ENCODE data around the gene TMEM178A. TPM values are rescaled to one million over a fixed set of nuclear protein-coding genes. Genes with fewer than 3 reads are reported as not detected.

The TMEM178A gene
- total and polyA plus RNA-seq, 2 of the 4 experiments (the other 2 are of a cell fraction) = 0.18 to 1.8 TPM

- Histone ChIP-seq H3K79me1 (ENCODE audit: low read depth in 1 of 2, low read length in 2 of 2) (no peaks in the 10 kb centered on the region), H4K20me1 (ENCODE audit: insufficient read depth, low read length) (no peaks in the 10 kb centered on the region), H3K9me3 (ENCODE audit: control insufficient read depth, insufficient read depth, low read length) (peaks cover 8% of the 10 kb centered on the region), H3K9ac (ENCODE audit: low read depth, low read length) (no peak overlapping the region), H2BK120ac (ENCODE audit: low read depth, low read length) (no peak overlapping the region), H4K8ac (ENCODE audit: low read depth in 2 of 2, low read length in 2 of 2) (no peak overlapping the region), H2AK5ac (ENCODE audit: low read depth, low read length) (no peak overlapping the region), H3K4me2 (ENCODE audit: low read depth, low read length) (no peak overlapping the region), H2AK9ac (replicated peaks; ENCODE audit: low read depth, low read length, poor library complexity) (no peak overlapping the region), H3K9me1 (ENCODE audit: insufficient read depth, low read length) (peaks cover 9% of the 10 kb centered on the region), H2BK5ac (ENCODE audit: low read depth, low read length, poor library complexity, severe bottlenecking) (no peak overlapping the region), H3K23ac (ENCODE audit: low read depth, low read length) (no peak overlapping the region), H3K36me3 (ENCODE audit: control insufficient read depth, insufficient read depth, low read length) (no peaks in the 10 kb centered on the region), H3K4me3 (ENCODE audit: insufficient read depth, low read depth, low read length) (no peak overlapping the region), H3K27me3 (ENCODE audit: control insufficient read depth, insufficient read depth, low read length) (no peaks in the 10 kb centered on the region), H2BK15ac (ENCODE audit: low read depth, low read length) (no peak overlapping the region), H4K91ac (ENCODE audit: insufficient read depth, low read depth, low read length) (no peak overlapping the region), H4K5ac (ENCODE audit: low read depth, low read length) (no peak overlapping the region), H3K56ac (ENCODE audit: extremely low read depth, insufficient read depth, low read length) (no peak overlapping the region), H3K14ac (replicated peaks; ENCODE audit: low read depth, low read length) (no peak overlapping the region), H3K4ac (ENCODE audit: low read depth, low read length) (no peak overlapping the region), H3K4me1 (ENCODE audit: control insufficient read depth, insufficient read depth, low read length) (peaks cover 10% of the 10 kb centered on the region), H2BK20ac (ENCODE audit: low read depth, low read length) (no peak overlapping the region), H2AFZ (replicated peaks; ENCODE audit: low read length, poor library complexity) (no peak overlapping the region), H3K27ac (ENCODE audit: insufficient read depth, low read length) (no peak overlapping the region), H3K18ac (ENCODE audit: low read depth, low read length) (no peak overlapping the region; the same call in 1 of the 2 replicates)
- intact Hi-C loops (cut with micrococcal nuclease) (loop anchor here (1.0 to 10.0 kb wide), 6 partner anchors 36 to 412 kb away; partner anchors contain the start of gene MAP4K3), in situ Hi-C loops (cut with MboI; ENCODE audit: low sequenced_read_pairs) (loop anchor here (5.0 to 25.0 kb wide), 2 partner anchors 180 to 335 kb away; no protein-coding TSS in a partner anchor), dilution Hi-C loops (cut with HindIII; ENCODE audit: low sequenced_read_pairs, unreplicated experiment) (no loop called here)
- WGBS, 2 experiments (ENCODE audit: extremely low coverage in 2 of 2, insufficient read length in 1 of 2) = no CpG with 5 or more reads among the region's 1 CpG
- TF ChIP-seq NFE2L2 (IDR thresholded peaks at IDR 0.05; ENCODE audit: low read depth, low read length) = no peak
- peak; percentile 60 for TF ChIP-seq CTCF (conservative IDR thresholded peaks at IDR 0.05; ENCODE audit: low read depth, low read length)
- no peak for TF ChIP-seq MAFK (IDR thresholded peaks at IDR 0.05; ENCODE audit: low read depth, low read length)
- peak; percentile 69 for TF ChIP-seq RAD21 (IDR thresholded peaks at IDR 0.05; ENCODE audit: low read length)
- no peak for TF ChIP-seq RFX5 (IDR thresholded peaks at IDR 0.05; ENCODE audit: low read depth, low read length)
- TF ChIP-seq SMC3 (IDR thresholded peaks at IDR 0.05; ENCODE audit: low read depth, low read length) = peak; percentile 74
- BruUV-seq (replicated peaks) = no TSS peak
- POLR2A ChIA-PET (ENCODE audit: unreplicated experiment) = no interaction called here
- peak; percentile 87 for DNase-seq
- peak; percentile 68 for ATAC-seq (ENCODE audit: low read depth)
- CTCF ChIA-PET = interaction anchor here (0.9 to 2.1 kb wide), 9 partner anchors 11 to 260 kb away, joined by 3 to 20 read pairs (median 3); partner anchors contain the start of gene MAP4K3
These were observed 31.1 kb downstream of the TMEM178A start for GRCh38 chr2:39696838-39697237.

Data from IMR-90 (cell line).